GM21360 (cell line): ENCODE data around the gene SPDYE3.
"Not testable (repeated sequence)": the region's sequence is repeated elsewhere in the genome, so short reads cannot be mapped to it uniquely, and the experiment has no call there.

Experiments
- ATAC-seq: cut with Tn5 transposase; IDR thresholded peaks from one replicate; pipeline ENCODE4 v1.9.1; 2021; ENCODE audit warnings: mild to moderate bottlenecking, moderate library complexity; ENCODE audit not compliant: unreplicated experiment

Gene SPDYE3

GRCh38 chr7:100287191-100287969 is 20.1 kb upstream of the SPDYE3 start:
- not testable (repeated sequence) for ATAC-seq

DNA sequence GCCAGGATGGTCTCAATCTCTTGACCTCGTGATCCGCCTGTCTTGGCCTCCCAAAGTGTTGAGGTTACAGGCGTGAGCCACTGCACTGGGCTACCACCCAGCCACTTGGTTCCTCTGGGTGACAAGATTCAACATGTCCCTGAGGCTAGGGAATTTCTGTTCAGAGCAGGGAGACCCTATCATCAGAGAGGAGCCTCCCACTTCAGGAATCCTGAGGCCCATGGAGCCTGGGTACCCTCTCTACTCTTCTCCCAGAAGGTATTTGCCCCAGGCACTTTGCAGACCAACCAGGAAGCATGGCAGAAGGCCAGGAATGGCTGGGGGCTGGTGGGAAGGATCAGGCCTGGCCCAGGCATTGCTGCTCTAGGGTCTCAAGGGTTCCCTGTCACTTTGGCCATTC is 19.2 kb upstream of the SPDYE3 start:
- not testable (repeated sequence) for ATAC-seq

DNA sequence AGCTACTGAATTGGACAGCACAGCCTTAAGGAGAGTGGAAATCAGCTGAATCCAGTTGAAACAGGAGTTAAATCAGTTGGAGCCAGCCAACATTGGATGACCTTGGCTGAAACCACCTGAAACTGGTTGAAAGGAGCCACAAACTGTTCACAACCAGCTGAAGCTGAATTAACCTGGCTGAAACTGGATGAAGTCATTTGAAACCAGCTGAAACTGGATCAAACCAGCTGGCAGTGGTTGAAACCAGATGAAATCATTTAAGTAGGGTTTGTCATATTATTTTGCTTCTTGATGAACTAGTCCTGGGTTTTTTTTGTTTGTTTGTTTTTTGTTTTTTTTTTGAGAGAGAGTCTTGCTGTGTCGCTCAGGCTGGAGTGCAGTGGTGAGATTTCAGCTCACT is 15.3 kb upstream of the SPDYE3 start:
- ATAC-seq = peak; percentile 62

GRCh38 chr7:100295269-100295668 is 12.2 kb upstream of the SPDYE3 start:
- not testable (repeated sequence) for ATAC-seq

DNA sequence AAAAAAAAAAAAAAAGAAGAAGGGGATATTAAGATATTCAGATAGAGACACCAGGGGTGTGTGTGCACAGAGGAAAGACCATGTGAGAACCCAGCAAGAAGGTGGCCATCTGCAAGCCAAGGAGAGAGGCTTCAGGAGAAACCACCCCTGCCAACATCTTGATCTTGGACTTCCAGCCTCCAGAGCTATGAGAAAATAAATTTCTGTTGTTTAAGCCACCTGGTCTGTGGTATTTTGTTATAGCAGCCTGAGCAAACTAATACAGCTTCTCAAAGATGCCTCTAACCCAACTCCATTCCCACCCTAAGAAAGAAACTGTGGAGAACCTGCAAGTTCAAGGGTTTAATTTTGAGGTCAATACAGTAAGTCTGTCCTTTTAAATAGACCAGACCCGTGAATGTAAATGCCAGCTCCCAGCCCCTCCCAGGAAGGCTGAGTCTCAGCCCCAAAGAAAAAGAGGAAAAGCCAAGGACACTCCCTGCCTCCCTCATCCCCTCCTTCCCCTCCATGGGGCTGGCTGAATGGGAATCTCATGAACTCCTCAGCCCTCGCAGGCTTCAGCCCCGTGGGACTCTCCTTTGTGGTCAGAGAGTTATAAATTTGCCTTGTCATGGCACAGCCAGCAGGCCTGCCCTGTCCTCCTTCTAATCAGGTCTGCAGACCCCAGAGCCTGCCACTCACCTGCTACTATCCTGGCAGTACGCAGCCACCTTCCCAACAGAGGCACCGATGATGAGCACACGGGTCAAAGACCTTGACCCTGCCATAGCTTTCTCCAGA is 9.5 kb upstream of the SPDYE3 start:
- not testable (repeated sequence) for ATAC-seq

- not testable (repeated sequence) for ATAC-seq
Measured at GRCh38 chr7:100298632-100298895, 8.9 kb upstream of the SPDYE3 start.

DNA sequence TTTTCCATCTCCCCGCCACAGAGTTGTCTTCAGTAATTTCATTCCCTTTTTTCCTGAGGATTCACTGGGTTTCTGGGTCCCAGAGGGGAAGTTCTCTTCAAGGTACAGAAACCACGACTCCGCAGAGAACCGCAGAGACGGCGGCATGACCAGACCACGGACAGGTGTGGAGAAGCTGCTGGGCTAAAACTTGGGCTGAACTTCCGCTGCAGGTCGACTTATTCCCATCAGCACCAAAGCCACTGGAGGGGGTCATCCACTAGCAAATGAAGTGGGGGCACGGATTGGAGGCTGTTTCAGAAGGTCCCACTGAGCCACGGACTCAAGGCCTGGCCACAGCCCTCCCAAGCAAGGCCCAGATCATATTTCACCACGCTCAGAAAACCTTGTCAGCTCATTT is 3.0 kb upstream of the SPDYE3 start:
- not testable (repeated sequence) for ATAC-seq

- not testable (repeated sequence) for ATAC-seq
Measured at GRCh38 chr7:100318329-100318728, 10.8 kb downstream of the SPDYE3 start.

GRCh38 chr7:100321648-100322047 is 14.1 kb downstream of the SPDYE3 start:
- not testable (repeated sequence) for ATAC-seq

DNA sequence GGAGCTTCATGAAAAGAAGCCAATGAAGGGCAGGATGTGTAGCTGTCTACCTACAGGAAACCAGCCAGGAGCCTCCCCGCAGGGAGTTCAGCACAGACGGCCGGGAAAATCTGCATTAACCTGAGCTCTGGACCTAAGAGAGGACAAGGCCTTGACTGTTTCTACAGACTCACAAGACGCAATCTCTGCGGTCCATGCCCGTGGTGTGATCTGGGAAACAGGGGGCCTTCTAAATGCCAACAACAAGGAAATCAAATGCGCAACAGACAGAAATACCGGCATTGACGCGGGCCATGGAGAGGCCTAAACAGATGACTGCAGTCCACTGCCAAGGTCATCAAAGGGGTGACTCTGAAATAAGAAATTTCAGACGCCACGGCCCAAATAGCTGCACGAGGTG is 16.7 kb downstream of the SPDYE3 start:
- not testable (repeated sequence) for ATAC-seq

GRCh38 chr7:100325671-100326070 is 18.2 kb downstream of the SPDYE3 start:
- ATAC-seq = not testable (repeated sequence)

- ATAC-seq = not testable (repeated sequence)
Measured at GRCh38 chr7:100326914-100327313, 19.4 kb downstream of the SPDYE3 start.

DNA sequence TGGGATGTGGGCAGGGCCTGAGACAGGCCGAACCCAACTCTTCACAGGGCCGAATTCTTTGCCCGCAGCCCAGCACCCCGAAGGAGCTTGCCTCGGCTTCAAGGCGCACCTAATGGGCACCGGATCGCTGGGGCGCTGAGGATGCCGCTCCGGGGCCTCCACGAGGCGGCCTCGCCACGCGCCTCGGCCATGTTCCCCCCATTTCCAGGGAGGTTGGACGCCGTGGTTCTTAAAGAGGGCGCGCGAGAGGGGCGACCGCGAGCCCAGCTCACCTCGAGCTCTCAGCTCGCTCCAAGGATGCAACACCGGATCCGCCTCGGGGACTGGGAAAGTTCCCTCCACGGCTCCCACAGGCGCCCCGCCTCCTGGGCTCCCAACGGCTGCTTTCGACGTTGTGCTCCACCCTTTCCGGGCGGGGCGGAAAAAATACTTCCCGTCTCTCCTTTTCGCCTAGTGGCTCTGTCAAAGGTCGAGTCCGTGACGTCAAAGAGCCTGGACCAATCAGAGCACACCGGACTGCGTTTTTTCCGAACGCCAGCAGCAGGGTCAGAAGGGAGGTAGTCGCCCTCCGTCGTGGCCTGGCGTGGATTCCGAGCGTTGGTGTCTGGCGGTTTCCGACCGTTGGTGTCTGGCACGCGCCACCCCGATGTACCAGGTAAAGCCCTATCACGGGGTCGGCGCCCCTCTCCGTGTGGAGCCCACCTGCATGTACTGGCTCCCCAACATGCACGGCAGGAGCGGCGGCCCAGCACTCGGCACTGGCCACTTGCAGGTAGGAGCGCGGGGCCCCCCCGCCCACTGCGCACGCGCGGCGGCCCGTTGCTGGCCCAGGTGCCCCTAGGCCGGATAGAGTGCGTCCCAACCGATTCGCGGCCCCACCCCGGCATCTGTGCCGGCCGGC is 28.3 kb downstream of the SPDYE3 start:
- peak; percentile 95 for ATAC-seq

DNA sequence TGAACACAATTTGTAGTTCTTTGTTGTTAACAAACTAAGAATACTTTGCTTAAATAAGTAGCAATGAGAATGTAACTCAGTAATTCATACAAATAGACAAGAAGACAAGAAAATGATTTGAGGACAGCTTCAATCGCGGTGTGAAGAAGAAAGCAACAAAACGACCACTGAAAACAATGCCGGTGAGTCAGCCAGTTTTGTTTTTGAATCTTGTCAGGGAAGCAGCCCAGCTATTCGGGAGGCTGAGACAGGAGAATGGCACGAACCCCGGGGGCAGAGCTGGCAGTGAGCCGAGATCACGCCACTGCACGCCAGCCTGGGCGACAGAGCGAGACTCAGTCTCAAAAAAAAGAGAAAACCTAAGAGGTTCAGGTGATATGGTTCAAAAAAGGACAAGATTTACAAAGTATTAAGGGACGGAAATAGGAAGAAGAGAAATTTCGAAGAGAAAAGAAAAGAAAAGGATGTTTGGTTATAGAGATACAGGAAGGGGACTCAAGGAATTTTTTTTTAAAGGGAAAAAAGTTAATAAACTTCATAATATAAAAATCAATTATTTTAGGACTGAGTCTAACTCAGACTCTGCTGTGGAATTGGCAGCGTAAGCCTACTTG is 30.7 kb downstream of the SPDYE3 start:
- ATAC-seq = not testable (repeated sequence)

- not testable (repeated sequence) for ATAC-seq
Measured at GRCh38 chr7:100341286-100341685, 33.8 kb downstream of the SPDYE3 start.

DNA sequence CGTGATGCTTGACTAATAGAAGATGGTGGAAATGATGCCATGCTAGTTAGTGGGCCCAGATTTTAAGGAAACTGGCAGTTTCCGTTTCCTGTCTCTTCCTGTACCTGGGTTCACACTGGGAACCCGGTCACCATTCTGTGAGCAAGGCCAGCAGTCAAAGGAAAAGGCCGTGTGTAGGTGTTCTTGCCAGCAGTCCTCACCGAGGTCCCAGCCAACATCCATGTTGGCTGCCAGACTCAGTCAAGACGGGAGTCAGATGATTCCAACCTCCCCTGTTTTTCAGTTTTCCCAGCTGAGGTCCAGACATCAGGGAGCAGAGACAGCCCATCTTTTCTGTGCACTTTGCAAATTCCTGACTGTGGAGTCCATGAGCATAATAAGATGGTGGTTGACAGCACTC is 35.3 kb downstream of the SPDYE3 start:
- ATAC-seq = no peak

GRCh38 chr7:100344124-100344559 is 36.6 kb downstream of the SPDYE3 start:
- ATAC-seq = peak; percentile 15

DNA sequence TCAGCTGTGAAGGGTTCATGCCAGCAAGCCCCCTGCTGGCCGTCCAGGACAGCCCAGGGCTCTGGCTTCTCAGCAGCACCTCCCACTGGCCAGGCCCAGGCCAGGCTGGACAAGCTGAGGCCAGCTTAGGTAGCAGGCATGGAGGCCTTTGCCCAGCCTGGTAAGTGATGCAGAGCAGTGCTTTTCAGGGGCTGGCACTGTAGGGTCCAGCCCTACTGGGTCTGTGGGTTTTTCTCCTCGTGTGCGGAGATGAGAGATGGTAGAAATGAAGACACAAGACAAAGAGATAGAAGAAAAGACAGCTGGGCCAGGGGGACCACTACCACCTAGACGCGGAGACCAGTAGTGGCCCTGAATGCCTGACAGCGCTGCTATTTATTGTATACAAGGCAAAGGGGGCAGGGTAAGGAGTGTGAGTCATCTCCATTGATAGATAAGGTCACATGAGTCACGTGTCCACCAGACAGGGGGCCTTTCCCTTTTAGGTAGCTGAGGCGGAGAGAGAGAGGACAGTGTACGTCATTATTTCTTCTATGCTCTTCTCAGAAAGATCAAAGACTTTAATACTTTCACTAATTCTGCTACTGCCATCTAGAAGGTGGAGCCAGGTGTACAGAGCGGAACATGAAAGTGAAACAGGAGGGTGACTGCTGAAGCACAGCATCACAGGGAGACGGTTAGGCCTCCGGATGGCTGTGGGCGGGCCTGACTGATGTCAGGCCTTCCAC is 37.2 kb downstream of the SPDYE3 start:
- ATAC-seq = peak; percentile 77

DNA sequence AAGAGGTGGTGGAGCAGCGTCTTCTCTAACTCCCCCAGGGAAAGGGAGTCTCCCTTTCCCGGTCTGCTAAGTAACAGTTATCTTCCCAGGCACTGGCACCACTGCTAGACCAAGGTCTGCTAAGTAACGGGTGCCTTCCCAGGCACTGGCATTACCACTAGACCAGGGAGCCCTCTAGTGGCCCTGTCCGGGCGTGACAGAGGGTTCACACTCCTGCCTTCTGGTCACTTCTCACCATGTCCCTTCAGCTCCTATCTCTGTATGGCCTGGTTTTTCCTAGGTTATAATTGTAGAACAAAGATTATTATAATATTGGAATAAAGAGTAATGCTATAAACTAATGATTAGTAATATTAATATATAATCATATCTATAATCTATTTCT is 37.8 kb downstream of the SPDYE3 start:
- ATAC-seq = peak; percentile 10

- ATAC-seq = no peak
Measured at GRCh38 chr7:100346921-100347320, 39.4 kb downstream of the SPDYE3 start.
